ENCODE data around the gene IGFBP7. TPM values are rescaled to one million over a fixed set of nuclear protein-coding genes. Genes with fewer than 3 reads are reported as not detected.

Gene IGFBP7
- total and polyA plus RNA-seq, 10 of the 15 experiments (the other 5 are each of a cell fraction or from before 2014, with no cell fraction given), result 0.69 to 1.9 (median 1.4) TPM; not detected in 5

GRCh38 chr4:57073559-57073958 is 36.6 kb downstream of the IGFBP7 start:
- TF ChIP-seq WRNIP1 (IDR thresholded peaks at IDR 0.05; ENCODE audit: borderline replicate concordance, low read depth, low read length) (no peak), PRDM15 (CRISPR knock-in tag; IDR thresholded peaks at IDR 0.05) (no peak), IRF4 (IDR thresholded peaks at IDR 0.05; ENCODE audit: low read depth, low read length) (no peak)
- ChIA-PET POLR2A (no interaction called here), CTCF (interaction anchor here (1.9 kb wide), 1 partner anchor 90 kb away, joined by 6 read pairs; no protein-coding TSS in a partner anchor), SMC1A (ENCODE audit: uncharacterized antibody, unreplicated experiment) (no interaction called here), RAD21 (ENCODE audit: unreplicated experiment) (no interaction called here)
- DNase-seq (ENCODE audit: low read depth, low spot score) (no peak), FAIRE-seq (no peak), ATAC-seq (no peak)
- H3K4me1 ChIP-seq (ENCODE audit: control insufficient read depth, insufficient read depth, low read length), result no peaks in the 10 kb centered on the region
- H3K4me3 ChIP-seq, result no peak overlapping the region
- H3K36me3 ChIP-seq (ENCODE audit: control insufficient read depth in 2 of 2, insufficient read depth in 2 of 2, low read length in 1 of 2), result no peaks in the 10 kb centered on the region
- H3K27ac ChIP-seq (ENCODE audit: control insufficient read depth, insufficient read depth), result no peak overlapping the region
- 43% methylated on average over 5 of the region's 5 CpGs for WGBS (ENCODE audit: insufficient coverage, insufficient replicate concordance, low lambda C conversion rate, missing lambda C conversion rate)
- H3K9ac ChIP-seq (ENCODE audit: control insufficient read depth, insufficient read depth, low read length), result no peak overlapping the region
- no TSS peak for BruUV-seq (replicated peaks)
- H3K9me3 ChIP-seq (replicated peaks; ENCODE audit: control insufficient read depth, insufficient read depth, low read length), result no peaks in the 10 kb centered on the region
- H4K20me1 ChIP-seq (ENCODE audit: control insufficient read depth, insufficient read depth), result no peaks in the 10 kb centered on the region
- H3K4me2 ChIP-seq (ENCODE audit: control insufficient read depth, insufficient read depth), result no peak overlapping the region
- H2AFZ ChIP-seq (ENCODE audit: control insufficient read depth, low read depth, low read length), result no peak overlapping the region
- in situ Hi-C loops (cut with MboI) (no loop called here), intact Hi-C loops (cut with micrococcal nuclease; ENCODE audit: unreplicated experiment) (no loop called here)
- H3K79me2 ChIP-seq (ENCODE audit: control insufficient read depth, insufficient read depth, low read length), result no peaks in the 10 kb centered on the region
- no peaks in the 10 kb centered on the region for H3K27me3 ChIP-seq (replicated peaks in 1 of 2; ENCODE audit: control insufficient read depth in 2 of 2, insufficient read depth in 2 of 2, low read length in 1 of 2)

GRCh38 chr4:57071326-57071725 is 38.9 kb downstream of the IGFBP7 start:
- DNase-seq (ENCODE audit: low read depth, low spot score), result no peak
- Histone ChIP-seq H3K27ac (ENCODE audit: control insufficient read depth, insufficient read depth) (no peak overlapping the region), H4K20me1 (ENCODE audit: control insufficient read depth, insufficient read depth) (no peaks in the 10 kb centered on the region), H3K4me3 (no peak overlapping the region), H3K9ac (ENCODE audit: control insufficient read depth, insufficient read depth, low read length) (no peak overlapping the region), H3K27me3 (replicated peaks in 1 of 2; ENCODE audit: control insufficient read depth in 2 of 2, insufficient read depth in 2 of 2, low read length in 1 of 2) (no peaks in the 10 kb centered on the region), H3K4me1 (ENCODE audit: control insufficient read depth, insufficient read depth, low read length) (no peaks in the 10 kb centered on the region), H3K36me3 (ENCODE audit: control insufficient read depth in 2 of 2, insufficient read depth in 2 of 2, low read length in 1 of 2) (no peaks in the 10 kb centered on the region), H3K79me2 (ENCODE audit: control insufficient read depth, insufficient read depth, low read length) (no peaks in the 10 kb centered on the region), H3K9me3 (replicated peaks; ENCODE audit: control insufficient read depth, insufficient read depth, low read length) (no peaks in the 10 kb centered on the region), H3K4me2 (ENCODE audit: control insufficient read depth, insufficient read depth) (no peak overlapping the region), H2AFZ (ENCODE audit: control insufficient read depth, low read depth, low read length) (no peak overlapping the region)
- no peak for ATAC-seq
- CTCF ChIA-PET, result interaction anchor here (1.9 kb wide), 1 partner anchor 92 kb away, joined by 6 read pairs; no protein-coding TSS in a partner anchor
- SMC1A ChIA-PET (ENCODE audit: uncharacterized antibody, unreplicated experiment), result no interaction called here
- intact Hi-C loops (cut with micrococcal nuclease; ENCODE audit: unreplicated experiment), result no loop called here
- no TSS peak for BruUV-seq (replicated peaks)
- POLR2A ChIA-PET, result no interaction called here
- RAD21 ChIA-PET (ENCODE audit: unreplicated experiment), result no interaction called here
- WGBS (ENCODE audit: insufficient coverage, insufficient replicate concordance, low lambda C conversion rate, missing lambda C conversion rate), result 28% methylated on average over 2 of the region's 2 CpGs
- in situ Hi-C loops (cut with MboI), result no loop called here
- FAIRE-seq, result no peak
- TF ChIP-seq ETV6 (conservative IDR thresholded peaks at IDR 0.05 in 1 of 2, IDR thresholded peaks at IDR 0.05 in 1 of 2; ENCODE audit: borderline replicate concordance in 1 of 2, low read depth in 1 of 2) (no peak), POLR2AphosphoS5 (IDR thresholded peaks at IDR 0.05; ENCODE audit: low read length) (no peak), TCF3 (IDR thresholded peaks at IDR 0.05; ENCODE audit: borderline replicate concordance, insufficient read depth, low read depth, low read length) (no peak), CEBPB (IDR thresholded peaks at IDR 0.05; ENCODE audit: borderline replicate concordance in 1 of 2, low read depth in 2 of 2, low read length in 2 of 2) (no peak), NBN (IDR thresholded peaks at IDR 0.05) (no peak), MAX (IDR thresholded peaks at IDR 0.05; ENCODE audit: low read depth, low read length) (no peak), KDM1A (IDR thresholded peaks at IDR 0.05; ENCODE audit: borderline replicate concordance) (no peak), ZNF384 (IDR thresholded peaks at IDR 0.05; ENCODE audit: borderline replicate concordance, low read depth, low read length) (no peak), IRF3 (IDR thresholded peaks at IDR 0.05) (no peak)

Data from GM12878 (cell line).